Spleen (tissue), 7 donors: ENCODE data around the gene NKAIN4.

Experiments used
- POLR2A ChIP-seq, 3 donors: fragments of 450-650 bp; IDR thresholded peaks; one replicate each; pipeline ENCODE4 v1.5.1; 2017; ENCODE audit warnings: antibody characterized with exemption in 3 of 3, mild to moderate bottlenecking in 1 of 3
- POLR2AphosphoS5 ChIP-seq, 3 donors: sonication (generic); formaldehyde crosslinking; IDR thresholded peaks; one replicate each; pipeline ENCODE4 v1.5.1; 2017; ENCODE audit warnings: antibody characterized with exemption in 3 of 3
- TF ChIP-seq, protein P1 (sequence below), 11 experiments: fragments of 200-600 bp in 7 of 11; fragments of 450-650 bp in 4 of 11; sonication (generic) in 4 of 11; IDR thresholded peaks in 8 of 11; conservative IDR thresholded peaks in 3 of 11; 1 replicate in 7 of 11; 2 replicates in 4 of 11; pipeline versions ENCODE4 v1.4.0 to v1.8.0; 2016 to 2021; ENCODE audit warnings: antibody characterized with exemption in 11 of 11, inconsistent platforms in 4 of 11, mild to moderate bottlenecking in 1 of 11
- donor health status: DM: no; HTN: no; CAD: no; lungs with moderate emphysema.
- donor health status: DM: no; HTN: no; CAD: no.
- donor health status: DM: no; HTN: no; CAD: no.

- TF ChIP-seq, protein P1, sequence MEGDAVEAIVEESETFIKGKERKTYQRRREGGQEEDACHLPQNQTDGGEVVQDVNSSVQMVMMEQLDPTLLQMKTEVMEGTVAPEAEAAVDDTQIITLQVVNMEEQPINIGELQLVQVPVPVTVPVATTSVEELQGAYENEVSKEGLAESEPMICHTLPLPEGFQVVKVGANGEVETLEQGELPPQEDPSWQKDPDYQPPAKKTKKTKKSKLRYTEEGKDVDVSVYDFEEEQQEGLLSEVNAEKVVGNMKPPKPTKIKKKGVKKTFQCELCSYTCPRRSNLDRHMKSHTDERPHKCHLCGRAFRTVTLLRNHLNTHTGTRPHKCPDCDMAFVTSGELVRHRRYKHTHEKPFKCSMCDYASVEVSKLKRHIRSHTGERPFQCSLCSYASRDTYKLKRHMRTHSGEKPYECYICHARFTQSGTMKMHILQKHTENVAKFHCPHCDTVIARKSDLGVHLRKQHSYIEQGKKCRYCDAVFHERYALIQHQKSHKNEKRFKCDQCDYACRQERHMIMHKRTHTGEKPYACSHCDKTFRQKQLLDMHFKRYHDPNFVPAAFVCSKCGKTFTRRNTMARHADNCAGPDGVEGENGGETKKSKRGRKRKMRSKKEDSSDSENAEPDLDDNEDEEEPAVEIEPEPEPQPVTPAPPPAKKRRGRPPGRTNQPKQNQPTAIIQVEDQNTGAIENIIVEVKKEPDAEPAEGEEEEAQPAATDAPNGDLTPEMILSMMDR (IDR thresholded peaks at IDR 0.05 in 8 of 11, conservative IDR thresholded peaks at IDR 0.05 in 3 of 11) = no peak
- TF ChIP-seq POLR2AphosphoS5 (IDR thresholded peaks at IDR 0.05) = no peak
- no peak for TF ChIP-seq POLR2A (IDR thresholded peaks at IDR 0.05)
Observed at GRCh38 chr20:63264519-63264918, 10.3 kb upstream of the NKAIN4 start.
